HG03378 (cell line): ENCODE measurements around the gene AGER.

Experiments used
- ATAC-seq: cut with Tn5 transposase; IDR thresholded peaks from one replicate; pipeline ENCODE4 v1.9.1; 2021; ENCODE audit warnings: mild to moderate bottlenecking, moderate library complexity; ENCODE audit not compliant: unreplicated experiment

Gene AGER

GRCh38 chr6:32173051-32173727, 10.9 kb downstream of the AGER start:
- ATAC-seq, result no peak

- ATAC-seq, result no peak
Observed at GRCh38 chr6:32171234-32171633, 12.8 kb downstream of the AGER start.

GRCh38 chr6:32170294-32170693, 13.8 kb downstream of the AGER start:
- no peak for ATAC-seq

- no peak for ATAC-seq
Observed at GRCh38 chr6:32168807-32169591, 15.1 kb downstream of the AGER start.

- ATAC-seq, result no peak
Observed at GRCh38 chr6:32168350-32168749, 15.7 kb downstream of the AGER start.

- no peak for ATAC-seq
Observed at GRCh38 chr6:32167761-32168262, 16.2 kb downstream of the AGER start.

GRCh38 chr6:32167154-32167760, 16.8 kb downstream of the AGER start:
- ATAC-seq, result no peak

- ATAC-seq, result no peak
Observed at GRCh38 chr6:32166411-32167061, 17.5 kb downstream of the AGER start.

- ATAC-seq, result no peak
Observed at GRCh38 chr6:32164295-32164694, 19.8 kb downstream of the AGER start, which contains the start of gene EGFL8. Gene EGFL8 (plus strand): TSS chr6:32164595. CDS start chr6:32166166, 1,571 bp downstream.

- ATAC-seq, result no peak
Observed at GRCh38 chr6:32163559-32164258, 20.3 kb downstream of the AGER start.

- ATAC-seq, result no peak
Observed at GRCh38 chr6:32158052-32158451, 26.0 kb downstream of the AGER start.

- ATAC-seq, result no peak
Observed at GRCh38 chr6:32156891-32157290, 27.2 kb downstream of the AGER start.

- ATAC-seq, result no peak
Observed at GRCh38 chr6:32154514-32155161, 29.4 kb downstream of the AGER start.

GRCh38 chr6:32153564-32154513, 30.2 kb downstream of the AGER start, which contains the start of gene PPT2:
Gene PPT2 (plus strand): TSS chr6:32154141. CDS start chr6:32154595, 454 bp downstream.
- no peak for ATAC-seq

GRCh38 chr6:32152769-32153563, 31.1 kb downstream of the AGER start:
- ATAC-seq, result no peak

- no peak for ATAC-seq
Observed at GRCh38 chr6:32151863-32152768, 31.9 kb downstream of the AGER start, which contains the start of gene PRRT1. Gene PRRT1 (minus strand): TSS chr6:32151939. CDS start chr6:32151827, 112 bp downstream.
